HG02763 (cell line): ENCODE results near the gene RBP2.

Experiments
- ATAC-seq: cut with Tn5 transposase; IDR thresholded peaks from one replicate; pipeline ENCODE4 v1.9.1; 2021; ENCODE audit warnings: mild to moderate bottlenecking, moderate library complexity; ENCODE audit not compliant: unreplicated experiment

Gene RBP2

GRCh38 chr3:139482206-139482605 lies 5.9 kb upstream of the RBP2 start:
- ATAC-seq: no peak

- ATAC-seq: no peak
These were observed 4.8 kb upstream of the RBP2 start for GRCh38 chr3:139481116-139481515.

- no peak for ATAC-seq
These were observed 4.3 kb upstream of the RBP2 start for GRCh38 chr3:139480585-139480984.

DNA sequence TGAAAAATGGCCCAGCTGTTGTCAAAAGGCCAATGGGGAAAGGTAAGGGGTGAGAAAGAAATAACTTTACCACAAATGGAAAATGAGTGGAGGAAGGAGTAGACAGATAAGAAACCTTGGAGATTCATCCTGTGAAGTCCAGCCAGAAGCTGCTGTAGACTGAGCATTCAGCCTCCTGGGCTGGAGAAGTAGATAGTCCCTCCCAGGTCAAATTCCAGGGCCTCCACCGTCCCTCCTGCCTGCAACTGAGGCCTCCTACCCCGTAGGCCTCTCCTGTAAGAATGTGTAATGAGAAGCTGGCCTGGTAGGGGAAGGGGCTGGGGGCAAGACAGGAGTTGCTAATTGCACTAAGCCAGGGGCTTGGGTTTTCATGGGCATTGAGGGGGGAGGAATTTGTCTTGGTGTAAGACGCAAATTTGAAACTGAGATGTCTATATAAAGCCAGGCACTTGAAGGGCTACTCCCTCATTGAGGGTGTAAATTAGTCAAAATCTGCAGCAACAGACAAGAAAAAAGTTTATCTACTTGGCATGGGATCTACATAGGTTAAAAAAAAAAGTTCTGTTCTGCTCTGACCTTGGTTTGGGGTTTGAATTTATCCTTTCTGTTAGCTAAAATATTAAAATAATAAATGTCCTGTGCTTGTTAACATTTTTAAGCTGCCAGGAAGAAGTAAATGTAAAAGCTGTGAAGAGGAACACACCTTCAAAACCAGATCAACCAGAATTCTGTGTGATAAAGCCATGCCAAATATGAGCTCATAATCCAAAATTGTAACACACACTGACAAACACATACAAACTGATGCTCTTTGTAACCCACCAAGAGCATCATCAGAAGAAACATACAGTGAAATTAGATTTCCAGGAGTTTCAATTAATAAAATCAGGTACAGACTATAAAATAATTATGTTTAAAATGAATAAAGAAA lies 1.7 kb upstream of the RBP2 start:
- no peak for ATAC-seq

- ATAC-seq: no peak
These were observed 3.1 kb downstream of the RBP2 start for GRCh38 chr3:139473155-139473771.

GRCh38 chr3:139472380-139473010 lies 3.8 kb downstream of the RBP2 start:
- ATAC-seq: no peak

DNA sequence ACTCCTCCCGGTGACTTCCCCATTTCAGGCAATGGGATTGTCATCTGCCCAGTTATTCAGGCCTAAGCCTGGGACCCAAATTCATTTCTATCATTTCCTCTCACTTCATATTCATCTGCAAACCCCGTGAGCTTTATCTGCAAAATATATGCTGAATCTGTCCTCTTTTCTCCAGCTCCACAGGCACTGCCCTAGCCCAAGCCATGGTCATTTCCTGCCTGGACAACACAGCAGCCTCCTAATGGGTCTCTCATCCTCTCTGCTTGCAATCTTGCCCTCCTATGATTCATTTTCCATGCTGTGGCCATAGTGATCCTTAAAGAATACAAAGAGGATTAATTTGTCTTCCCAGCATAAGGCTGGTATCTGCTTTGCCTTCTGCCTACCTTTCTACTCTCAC lies 6.1 kb downstream of the RBP2 start:
- no peak for ATAC-seq

GRCh38 chr3:139468399-139468798 lies 7.9 kb downstream of the RBP2 start:
- ATAC-seq: no peak

DNA sequence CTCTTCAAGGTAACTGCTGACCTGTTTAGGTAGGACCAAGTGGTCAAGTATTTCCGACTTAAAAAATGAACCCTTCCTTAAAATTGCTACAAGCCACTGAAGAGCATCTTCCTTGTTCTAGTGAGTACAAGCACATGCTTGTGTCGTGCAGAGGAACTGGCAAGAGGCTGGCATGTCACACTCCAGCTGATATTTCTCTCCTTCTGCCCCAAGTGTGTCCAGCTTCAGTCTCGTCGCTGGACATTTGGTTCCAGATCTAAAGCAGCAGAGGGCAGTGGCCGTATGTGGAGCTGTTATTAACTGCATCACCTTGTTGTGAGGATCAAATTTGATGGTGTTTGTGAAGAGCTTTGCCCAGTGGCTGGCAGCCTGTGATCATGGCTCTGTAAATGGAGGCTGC lies 10.0 kb downstream of the RBP2 start:
- ATAC-seq: no peak

GRCh38 chr3:139465636-139466035 lies 10.7 kb downstream of the RBP2 start:
- ATAC-seq: no peak

DNA sequence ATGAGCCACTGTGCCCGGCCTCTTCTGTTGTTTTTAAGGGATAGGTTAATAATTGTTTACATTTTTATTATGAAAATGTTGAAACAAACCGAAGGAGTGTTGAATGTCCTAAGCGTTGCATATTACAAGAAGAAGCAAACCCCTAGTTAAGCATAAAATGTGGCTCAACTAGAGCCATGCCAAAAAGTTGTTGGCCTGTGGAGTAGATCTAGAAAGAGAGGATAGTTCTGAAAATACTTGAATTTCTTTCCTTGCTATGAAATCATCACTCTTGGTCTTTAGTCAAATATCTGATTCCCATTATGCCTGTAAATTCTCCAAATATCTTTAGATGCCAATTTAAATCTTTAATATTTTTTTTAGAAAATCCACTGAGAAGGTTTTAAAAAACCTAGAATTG lies 12.8 kb downstream of the RBP2 start:
- ATAC-seq: no peak

- no peak for ATAC-seq
These were observed 15.8 kb downstream of the RBP2 start for GRCh38 chr3:139460529-139460928.

- ATAC-seq: no peak
These were observed 16.2 kb downstream of the RBP2 start for GRCh38 chr3:139460076-139460475.

- no peak for ATAC-seq
These were observed 18.0 kb downstream of the RBP2 start for GRCh38 chr3:139458348-139458747.

DNA sequence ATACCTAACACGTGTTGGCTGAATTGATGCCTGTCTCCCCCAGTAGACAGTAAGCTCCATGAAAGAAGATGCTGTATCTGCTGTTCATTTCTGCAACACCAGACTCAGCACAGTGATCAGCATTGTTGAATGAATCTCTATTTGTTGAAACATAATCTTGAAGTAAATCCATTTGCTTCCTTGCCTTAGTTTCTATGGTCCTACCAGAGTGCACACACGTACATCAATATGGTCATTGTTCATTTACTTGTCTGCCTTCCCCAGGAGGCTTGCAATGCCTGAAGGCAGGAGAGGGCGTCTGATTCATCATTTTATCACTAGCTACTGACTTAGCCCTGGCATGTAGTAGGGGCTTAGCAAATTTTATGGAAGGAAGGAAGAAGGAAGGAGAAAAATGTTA lies 19.2 kb downstream of the RBP2 start:
- no peak for ATAC-seq

DNA sequence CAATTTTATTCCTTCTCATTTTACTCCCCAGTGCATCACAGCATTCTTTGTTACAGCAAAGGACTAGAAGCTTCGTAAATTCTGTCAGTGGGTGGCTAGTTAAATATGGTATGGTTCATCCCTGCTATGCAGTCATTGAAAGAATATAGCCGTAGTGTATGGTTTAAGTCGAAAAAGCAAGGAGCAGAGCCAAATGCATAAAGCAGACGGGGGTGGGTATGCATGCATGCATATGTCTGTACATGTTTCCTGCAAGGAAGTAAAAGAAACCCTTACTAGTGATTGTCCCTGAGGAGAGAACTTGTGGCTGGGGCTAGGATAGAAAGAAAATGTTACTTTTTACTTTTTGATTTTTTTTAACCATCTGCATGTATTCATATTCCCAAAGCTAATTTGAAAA lies 19.9 kb downstream of the RBP2 start:
- ATAC-seq: no peak

- ATAC-seq: no peak
These were observed 20.5 kb downstream of the RBP2 start for GRCh38 chr3:139455855-139456254.

DNA sequence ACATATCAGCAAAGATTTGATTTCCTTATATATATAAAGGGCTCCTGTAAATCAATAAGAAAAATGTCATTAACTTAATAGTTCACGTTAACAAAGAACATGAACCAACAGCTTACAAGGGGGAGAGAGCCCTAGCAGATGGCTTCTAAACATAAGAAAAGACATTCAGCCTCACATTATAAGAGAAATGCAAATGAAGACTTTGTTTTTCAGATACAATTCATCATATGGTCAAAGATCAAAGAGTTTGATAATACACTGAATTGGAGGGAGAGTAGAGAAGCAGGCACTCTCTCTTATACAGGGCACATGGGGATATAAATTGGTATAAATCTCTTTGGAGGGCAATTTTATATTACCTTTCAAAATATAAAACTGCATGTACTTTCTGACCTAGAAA lies 21.1 kb downstream of the RBP2 start:
- ATAC-seq: no peak

GRCh38 chr3:139454346-139454745 lies 22.0 kb downstream of the RBP2 start:
- no peak for ATAC-seq

- no peak for ATAC-seq
These were observed 26.2 kb downstream of the RBP2 start for GRCh38 chr3:139450159-139450558.

GRCh38 chr3:139449566-139449965 lies 26.8 kb downstream of the RBP2 start:
- no peak for ATAC-seq

GRCh38 chr3:139448104-139448503 lies 28.2 kb downstream of the RBP2 start:
- ATAC-seq: no peak
